Neutrophil (primary cell): ENCODE data around the gene CMSS1.

Experiments used
- H3K27ac ChIP-seq: fragments of 200-600 bp; sonication (generic); 2 replicates; pipeline ENCODE4 v1.5.1; 2016; ENCODE audit warnings: mild to moderate bottlenecking, moderate library complexity
- H3K27me3 ChIP-seq: fragments of 200-600 bp; sonication (generic); 2 replicates; pipeline ENCODE4 v1.6.0; 2016; ENCODE audit warnings: mild to moderate bottlenecking
- H3K36me3 ChIP-seq: fragments of 200-600 bp; sonication (generic); 2 replicates; pipeline ENCODE4 v1.5.1; 2017
- H3K4me1 ChIP-seq, 2 experiments: fragments of 200-600 bp in 1 of 2; sonication (generic) in 1 of 2; 1 replicate in 1 of 2; 2 replicates in 1 of 2; pipeline versions ENCODE4 v1.5.1 to v1.6.1; 2013 to 2016; ENCODE audit warnings: low read depth in 1 of 2, low read length in 1 of 2, mild to moderate bottlenecking in 1 of 2, moderate library complexity in 1 of 2; ENCODE audit not compliant: control insufficient read depth in 1 of 2, insufficient read depth in 1 of 2
- H3K4me3 ChIP-seq, 2 experiments: fragments of 200-600 bp in 1 of 2; sonication (generic) in 1 of 2; 1 replicate in 1 of 2; 2 replicates in 1 of 2; pipeline ENCODE4 v1.5.1; 2013 to 2016; ENCODE audit warnings: low read depth in 1 of 2, low read length in 1 of 2, mild to moderate bottlenecking in 1 of 2, moderate library complexity in 1 of 2
- H3K9me3 ChIP-seq: fragments of 200-600 bp; sonication (generic); 2 replicates; pipeline ENCODE4 v1.5.1; 2016
- CTCF ChIP-seq: fragments of 200-600 bp; sonication (generic); IDR thresholded peaks from 2 replicates; pipeline ENCODE4 v1.5.1; 2016; ENCODE audit warnings: antibody characterized with exemption

The CMSS1 gene

GRCh38 chr3:100018806-100019205 lies 201.1 kb downstream of the CMSS1 start:
- H3K9me3 ChIP-seq = no peaks in the 10 kb centered on the region
- no peaks in the 10 kb centered on the region for H3K27me3 ChIP-seq
- H3K36me3 ChIP-seq = no peaks in the 10 kb centered on the region
- no peak overlapping the region for H3K4me3 ChIP-seq
- H3K4me1 ChIP-seq = no peaks in the 10 kb centered on the region
- H3K27ac ChIP-seq = no peak overlapping the region
- TF ChIP-seq CTCF = no peak

- Histone ChIP-seq H3K4me1 (no peaks in the 10 kb centered on the region), H3K9me3 (no peaks in the 10 kb centered on the region), H3K4me3 (no peak overlapping the region), H3K27ac (no peak overlapping the region), H3K27me3 (no peaks in the 10 kb centered on the region), H3K36me3 (no peaks in the 10 kb centered on the region)
- no peak for TF ChIP-seq CTCF
These were observed 202.1 kb downstream of the CMSS1 start for GRCh38 chr3:100019719-100020118.

- Histone ChIP-seq H3K27ac (no peak overlapping the region), H3K4me3 (no peak overlapping the region), H3K4me1 (no peaks in the 10 kb centered on the region), H3K9me3 (no peaks in the 10 kb centered on the region), H3K36me3 (no peaks in the 10 kb centered on the region), H3K27me3 (no peaks in the 10 kb centered on the region)
- no peak for TF ChIP-seq CTCF
These were observed 203.4 kb downstream of the CMSS1 start for GRCh38 chr3:100020876-100021644.

- no peaks in the 10 kb centered on the region for H3K36me3 ChIP-seq
- H3K4me3 ChIP-seq = no peak overlapping the region
- no peak for TF ChIP-seq CTCF
- H3K9me3 ChIP-seq = no peaks in the 10 kb centered on the region
- no peak overlapping the region for H3K27ac ChIP-seq
- H3K4me1 ChIP-seq = no peaks in the 10 kb centered on the region
- no peaks in the 10 kb centered on the region for H3K27me3 ChIP-seq
These were observed 204.8 kb downstream of the CMSS1 start for GRCh38 chr3:100022506-100022905.

- Histone ChIP-seq H3K27ac (no peak overlapping the region), H3K4me1 (no peaks in the 10 kb centered on the region), H3K9me3 (no peaks in the 10 kb centered on the region), H3K36me3 (no peaks in the 10 kb centered on the region), H3K27me3 (no peaks in the 10 kb centered on the region), H3K4me3 (no peak overlapping the region)
- no peak for TF ChIP-seq CTCF
These were observed 205.5 kb downstream of the CMSS1 start for GRCh38 chr3:100023150-100023549.
